Natural killer cell (primary cell): Measurements from ENCODE around the gene CMBL. TPM values are rescaled to one million over a fixed set of nuclear protein-coding genes. Genes with fewer than 3 reads are reported as not detected.

Experiments
- ATAC-seq, 3 donors: fragments of 150-1000 bp in 2 of 3; fragments of 200-7000 bp in 1 of 3; cut with Tn5 transposase; 1 replicate in 1 of 3; 2 replicates in 2 of 3; pipeline ENCODE4 v1.10.0; 2021; ENCODE audit warnings: mild to moderate bottlenecking in 2 of 3, moderate library complexity in 2 of 3
- DNase-seq, 2 donors: peaks; one replicate each; pipeline versions ENCODE4 v3.0.0 to v3.0.0-alpha.2; 2013 to 2021; ENCODE audit warnings: mixed read lengths in 1 of 2
- H3K27ac ChIP-seq: one replicate; pipeline ENCODE4 v1.5.1; 2013; ENCODE audit warnings: mild to moderate bottlenecking, low read length
- H3K27me3 ChIP-seq: one replicate; pipeline ENCODE4 v1.6.1; 2013; ENCODE audit warnings: low read length; ENCODE audit not compliant: control insufficient read depth, insufficient read depth
- H3K36me3 ChIP-seq: one replicate; pipeline ENCODE4 v1.6.1; 2013; ENCODE audit warnings: low read length; ENCODE audit not compliant: control insufficient read depth, insufficient read depth
- H3K4me1 ChIP-seq: one replicate; pipeline ENCODE4 v1.6.1; 2013; ENCODE audit warnings: low read length; ENCODE audit not compliant: control insufficient read depth, insufficient read depth
- H3K4me3 ChIP-seq: one replicate; pipeline ENCODE4 v1.5.1; 2013; ENCODE audit warnings: low read length
- H3K9me3 ChIP-seq: one replicate; pipeline ENCODE4 v1.6.1; 2013; ENCODE audit warnings: low read length; ENCODE audit not compliant: control insufficient read depth, insufficient read depth
- H3K27ac Mint-ChIP-seq, 2 donors: one replicate each; pipeline ENCODE4 v1.8.0; 2022; ENCODE audit warnings: mild to moderate bottlenecking in 2 of 2, mixed read lengths in 2 of 2, moderate library complexity in 1 of 2
- H3K27me3 Mint-ChIP-seq, 2 donors: one replicate each; pipeline ENCODE4 v1.8.0; 2022; ENCODE audit warnings: low read depth in 2 of 2, mixed read lengths in 2 of 2
- H3K36me3 Mint-ChIP-seq: one replicate; pipeline ENCODE4 v1.8.0; 2022; ENCODE audit warnings: mixed read lengths
- H3K4me1 Mint-ChIP-seq, 2 donors: one replicate each; pipeline ENCODE4 v1.8.0; 2022; ENCODE audit warnings: mixed read lengths in 2 of 2
- H3K4me3 Mint-ChIP-seq: one replicate; pipeline ENCODE4 v1.8.0; 2022; ENCODE audit warnings: mild to moderate bottlenecking, moderate library complexity, mixed read lengths
- H3K9me3 Mint-ChIP-seq, 2 donors: one replicate each; pipeline ENCODE4 v1.8.0; 2022; ENCODE audit warnings: mixed read lengths in 2 of 2
- CTCF ChIP-seq: fragments of 200-600 bp; IDR thresholded peaks from one replicate; pipeline ENCODE4 v1.8.0; 2022; ENCODE audit warnings: antibody characterized with exemption
- WGBS: methylation state at CpG from one replicate; pipeline ENCODE4 v1.1.7; 2013; ENCODE audit warnings: missing lambda C conversion rate; ENCODE audit not compliant: insufficient coverage; 5-methylcytosine and 5-hydroxymethylcytosine counted together
- intact Hi-C: fragments of 100-400 bp; cut with micrococcal nuclease; formaldehyde crosslinking; loops from one replicate; pipeline ENCODE4 v1.14.2; 2022
- total RNA-seq, 4 donors: library from RNA; stranded (reverse); fragments of 120-200 nt in 1 of 4; gene quantifications; one replicate each; pipeline versions ENCODE4 v1.2.3 to v1.2.4, GENCODE V29; 2013 to 2022

The CMBL gene
- total RNA-seq, 3 donors from 2014 or later (not counting 1 experiment from before 2014, with no cell fraction given): 0.45 to 1.0 TPM; not detected in 1

DNA sequence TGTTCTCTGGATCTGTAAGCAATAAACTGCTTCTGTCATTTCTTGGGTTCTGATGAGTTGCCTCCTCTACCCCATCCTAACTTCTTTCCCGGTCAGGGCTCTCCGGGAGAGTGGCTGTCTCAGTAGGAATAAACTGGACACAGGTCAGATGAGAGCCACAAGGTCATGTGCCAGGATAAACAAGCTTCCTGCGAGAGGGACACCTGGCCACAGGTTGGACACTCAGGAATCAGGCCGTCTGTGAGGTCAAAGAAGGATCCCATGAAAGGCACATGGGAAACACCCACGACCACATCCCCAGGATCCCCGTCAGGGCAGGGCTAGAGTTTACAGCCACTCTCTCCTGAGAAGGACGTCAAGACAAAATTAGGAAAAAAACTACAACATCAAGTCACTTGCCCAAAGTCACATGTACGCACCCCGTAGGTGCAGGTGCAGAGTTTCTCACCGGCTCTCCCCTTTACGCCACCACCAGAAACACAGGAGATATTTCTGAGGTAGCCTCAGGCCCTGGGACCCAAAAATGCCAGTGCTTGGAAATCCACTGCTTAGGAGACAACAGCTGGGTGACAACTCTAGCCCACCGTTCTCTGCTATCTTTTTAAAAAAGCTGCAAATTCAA lies 28.9 kb downstream of the CMBL start:
- H3K27ac ChIP-seq: no peak overlapping the region
- no peak for DNase-seq
- H3K4me3 ChIP-seq: no peak overlapping the region
- no peaks in the 10 kb centered on the region for H3K27me3 ChIP-seq
- H3K4me1 ChIP-seq: peaks cover 2% of the 10 kb centered on the region
- Mint-ChIP-seq H3K27me3 (peaks cover 12 to 13% of the 10 kb centered on the region in 2 donors), H3K9me3 (no peaks in the 10 kb centered on the region), H3K4me3 (no peak overlapping the region), H3K36me3 (no peaks in the 10 kb centered on the region), H3K27ac (no peak overlapping the region), H3K4me1 (peaks cover 5 to 10% of the 10 kb centered on the region in 2 donors)
- no peaks in the 10 kb centered on the region for H3K9me3 ChIP-seq
- no peak for ATAC-seq
- no peaks in the 10 kb centered on the region for H3K36me3 ChIP-seq
- 91% methylated on average over 11 of the region's 12 CpGs for WGBS
- TF ChIP-seq CTCF: no peak
- intact Hi-C loops: no loop called here

- Histone ChIP-seq H3K36me3 (no peaks in the 10 kb centered on the region), H3K4me3 (no peak overlapping the region), H3K27me3 (no peaks in the 10 kb centered on the region), H3K9me3 (no peaks in the 10 kb centered on the region), H3K4me1 (peaks cover 2% of the 10 kb centered on the region), H3K27ac (no peak overlapping the region)
- no peaks in the 10 kb centered on the region for H3K36me3 Mint-ChIP-seq
- peaks cover 5 to 7% of the 10 kb centered on the region in 2 donors for H3K4me1 Mint-ChIP-seq
- TF ChIP-seq CTCF: no peak
- intact Hi-C loops: no loop called here
- no peaks in the 10 kb centered on the region for H3K9me3 Mint-ChIP-seq
- DNase-seq (no peak), ATAC-seq (no peak)
- no peak overlapping the region for H3K4me3 Mint-ChIP-seq
- 95% methylated on average over 13 of the region's 13 CpGs for WGBS
- H3K27ac Mint-ChIP-seq: no peak overlapping the region
- H3K27me3 Mint-ChIP-seq: peaks cover 12 to 13% of the 10 kb centered on the region in 2 donors
Observed at GRCh38 chr5:10277773-10278630, 29.7 kb downstream of the CMBL start.

- no peaks in the 10 kb centered on the region for H3K9me3 ChIP-seq
- H3K4me3 ChIP-seq: no peak overlapping the region
- no peaks in the 10 kb centered on the region for H3K36me3 Mint-ChIP-seq
- peaks cover 2% of the 10 kb centered on the region for H3K4me1 ChIP-seq
- no peak overlapping the region for H3K4me3 Mint-ChIP-seq
- intact Hi-C loops: no loop called here
- no peaks in the 10 kb centered on the region for H3K27me3 ChIP-seq
- no peak overlapping the region for H3K27ac Mint-ChIP-seq
- 84% methylated on average over 6 of the region's 7 CpGs for WGBS
- peaks cover 19% of the 10 kb centered on the region in 2 donors for H3K27me3 Mint-ChIP-seq
- H3K27ac ChIP-seq: no peak overlapping the region
- DNase-seq: no peak
- H3K4me1 Mint-ChIP-seq: peaks cover 5 to 12% of the 10 kb centered on the region in 2 donors
- TF ChIP-seq CTCF: no peak
- no peaks in the 10 kb centered on the region for H3K36me3 ChIP-seq
- H3K9me3 Mint-ChIP-seq: no peaks in the 10 kb centered on the region
- ATAC-seq: no peak
Observed at GRCh38 chr5:10276691-10277090, 31.0 kb downstream of the CMBL start.
